GM18519 (cell line): ENCODE measurements around the gene ZNF677.
"Not testable (repeated sequence)": the region's sequence is repeated elsewhere in the genome, so short reads cannot be mapped to it uniquely, and the experiment has no call there.

Experiments
- ATAC-seq: cut with Tn5 transposase; IDR thresholded peaks from one replicate; pipeline ENCODE4 v1.9.1; 2021; ENCODE audit warnings: mild to moderate bottlenecking, moderate library complexity; ENCODE audit not compliant: unreplicated experiment, low FRiP score

Gene ZNF677

DNA sequence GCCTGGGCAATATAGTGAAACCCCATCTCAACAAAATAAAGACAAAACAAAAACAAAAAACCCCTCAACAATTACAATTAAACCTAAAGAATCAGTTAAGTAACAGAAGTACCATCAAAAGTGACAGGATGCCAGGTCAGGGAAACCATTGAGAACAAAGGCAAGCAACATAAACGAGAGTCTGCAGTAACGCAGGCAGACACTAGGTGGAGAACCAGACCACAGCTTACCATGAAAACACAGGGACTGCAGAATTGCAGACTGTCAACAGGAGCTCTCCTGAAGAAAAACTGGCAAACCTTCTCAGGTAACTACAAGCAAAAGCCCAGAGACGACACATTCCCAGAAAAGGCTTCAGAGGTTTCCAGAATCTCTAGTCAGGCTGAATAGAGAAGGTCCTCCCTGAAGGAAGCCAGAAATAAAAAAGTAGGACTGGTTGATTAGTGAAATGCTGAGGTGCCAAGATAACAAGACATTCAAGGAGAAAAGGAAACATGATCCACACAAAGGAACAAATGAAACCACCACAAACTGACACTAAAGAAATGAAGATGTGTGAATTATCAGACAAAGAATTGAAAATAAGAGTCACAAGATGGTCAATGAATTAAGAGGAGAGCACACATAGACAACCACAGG is 59.3 kb downstream of the ZNF677 start:
- no peak for ATAC-seq

- no peak for ATAC-seq
Measured at GRCh38 chr19:53193535-53194222, 61.0 kb downstream of the ZNF677 start.

DNA sequence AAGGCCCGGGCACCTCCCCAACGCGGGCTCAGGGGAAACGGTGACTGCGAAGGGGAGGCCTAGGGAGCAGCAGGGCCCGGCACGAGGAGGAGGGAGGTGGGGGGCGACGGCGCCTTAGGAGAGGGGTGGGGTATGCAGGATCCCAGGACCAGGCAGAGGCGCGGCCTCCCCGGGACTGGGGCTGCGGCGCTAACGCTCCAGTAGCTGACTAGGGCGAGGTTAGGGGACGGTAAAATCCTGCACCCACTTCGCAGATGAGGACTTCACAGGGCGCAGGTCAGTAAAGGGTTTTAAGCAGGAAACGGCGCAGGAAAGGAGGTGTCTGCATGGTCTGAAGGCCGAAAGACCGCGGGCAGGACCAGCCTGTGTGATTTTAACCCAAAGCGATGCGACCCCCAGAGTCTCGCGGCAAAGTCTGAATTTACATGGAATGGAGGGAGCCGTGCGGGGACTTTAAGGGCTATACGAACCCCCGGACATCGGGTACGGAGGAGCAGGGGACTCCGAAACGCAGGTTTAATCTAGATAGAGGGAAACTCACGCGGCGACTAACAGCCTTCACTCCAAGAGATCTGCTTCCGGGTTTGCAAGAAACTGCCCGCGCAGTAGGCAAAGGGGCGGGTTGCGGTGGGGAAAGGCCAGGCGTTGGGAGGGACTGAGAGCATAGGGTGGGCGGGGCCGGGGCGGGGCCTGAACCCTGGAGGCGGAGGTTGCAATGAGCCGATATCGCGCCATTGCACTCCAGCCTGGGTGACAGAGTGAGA is 61.7 kb downstream of the ZNF677 start, which contains the start of gene ZNF665:
TSS of gene ZNF665 (minus strand) at position 588 of the 764 bp plus-strand sequence. CDS start 10,460 bp downstream, outside the sequence.
- ATAC-seq = no peak

GRCh38 chr19:53190253-53190652 is 64.4 kb downstream of the ZNF677 start:
- no peak for ATAC-seq

DNA sequence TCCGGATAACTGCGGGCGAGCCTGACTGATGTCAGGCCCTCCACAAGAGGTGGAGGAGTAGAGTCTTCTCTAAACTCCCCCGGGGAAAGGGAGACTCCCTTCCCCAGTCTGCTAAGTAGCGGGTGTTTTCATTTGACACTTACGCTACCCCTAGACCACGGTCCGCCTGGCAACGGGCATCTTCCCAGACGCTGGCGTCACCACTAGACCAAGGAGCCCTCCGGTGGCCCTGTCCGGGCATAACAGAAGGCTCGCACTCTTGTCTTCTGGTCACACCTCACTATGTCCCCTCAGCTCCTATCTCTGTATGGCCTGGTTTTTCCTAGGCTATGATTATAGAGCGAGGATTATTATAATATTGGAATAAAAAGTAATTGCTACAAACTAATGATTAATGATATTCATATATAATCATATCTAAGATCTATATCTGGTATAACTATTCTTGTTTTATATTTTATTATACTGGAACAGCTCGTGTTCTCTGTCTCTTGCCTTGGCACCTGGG is 64.9 kb downstream of the ZNF677 start:
- not testable (repeated sequence) for ATAC-seq
